ENCODE data around the gene REPIN1.

GRCh38 chr7:150404805-150405583, 36.4 kb downstream of the REPIN1 start:
- peak; percentile 3 for TF ChIP-seq CTCF (IDR thresholded peaks at IDR 0.05; ENCODE audit: low read depth, low read length, missing input control)
- TF ChIP-seq JUND (IDR thresholded peaks at IDR 0.05): no peak
- peak; percentile 68 for TF ChIP-seq YY1 (IDR thresholded peaks at IDR 0.05)
